SK-N-SH treated with all-trans-retinoic acid at 6 μM for 48 hours (cell line): Measurements from ENCODE around the gene TRMO.
"Not testable (repeated sequence)": the region's sequence is repeated elsewhere in the genome, so short reads cannot be mapped to it uniquely, and the experiment has no call there.

ENCODE experiments used
- GLIS3 ChIP-seq: fragments of 250-450 bp; sonication (Bioruptor Pico); IDR thresholded peaks from 2 replicates; pipeline ENCODE4 v1.5.0; 2020; ENCODE audit warnings: mild to moderate bottlenecking, moderate library complexity
- TF ChIP-seq, protein P1 (sequence below): fragments of 250-450 bp; sonication (Bioruptor Pico); IDR thresholded peaks from 2 replicates; pipeline ENCODE4 v1.8.0; 2020; ENCODE audit warnings: mild to moderate bottlenecking, moderate library complexity, borderline replicate concordance

DNA sequence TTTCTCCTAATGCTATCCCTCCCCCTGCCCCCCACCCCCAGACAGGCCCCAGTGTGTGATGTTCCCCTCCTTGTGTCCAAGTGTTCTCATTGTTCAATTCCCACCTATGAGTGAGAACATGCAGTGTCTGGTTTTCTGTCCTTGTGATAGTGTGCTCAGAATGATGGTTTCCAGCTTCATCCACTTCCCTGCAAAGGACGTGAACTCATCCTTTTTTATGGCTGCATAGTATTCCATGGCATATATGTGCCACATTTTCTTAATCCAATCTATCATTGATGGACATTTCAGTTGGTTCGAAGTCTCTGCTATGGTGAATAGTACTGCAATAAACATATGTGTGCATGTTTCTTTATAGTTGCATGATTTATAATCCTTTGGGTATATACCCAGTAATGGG, 23.2 kb upstream of the TRMO start:
- TF ChIP-seq, protein P1, sequence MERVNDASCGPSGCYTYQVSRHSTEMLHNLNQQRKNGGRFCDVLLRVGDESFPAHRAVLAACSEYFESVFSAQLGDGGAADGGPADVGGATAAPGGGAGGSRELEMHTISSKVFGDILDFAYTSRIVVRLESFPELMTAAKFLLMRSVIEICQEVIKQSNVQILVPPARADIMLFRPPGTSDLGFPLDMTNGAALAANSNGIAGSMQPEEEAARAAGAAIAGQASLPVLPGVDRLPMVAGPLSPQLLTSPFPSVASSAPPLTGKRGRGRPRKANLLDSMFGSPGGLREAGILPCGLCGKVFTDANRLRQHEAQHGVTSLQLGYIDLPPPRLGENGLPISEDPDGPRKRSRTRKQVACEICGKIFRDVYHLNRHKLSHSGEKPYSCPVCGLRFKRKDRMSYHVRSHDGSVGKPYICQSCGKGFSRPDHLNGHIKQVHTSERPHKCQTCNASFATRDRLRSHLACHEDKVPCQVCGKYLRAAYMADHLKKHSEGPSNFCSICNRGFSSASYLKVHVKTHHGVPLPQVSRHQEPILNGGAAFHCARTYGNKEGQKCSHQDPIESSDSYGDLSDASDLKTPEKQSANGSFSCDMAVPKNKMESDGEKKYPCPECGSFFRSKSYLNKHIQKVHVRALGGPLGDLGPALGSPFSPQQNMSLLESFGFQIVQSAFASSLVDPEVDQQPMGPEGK (CRISPR knock-in tag), result not testable (repeated sequence)
- not testable (repeated sequence) for TF ChIP-seq GLIS3 (CRISPR knock-in tag)
